DND-41 (cell line): ENCODE data around the gene PPP1R13B.

Experiments used
- ATAC-seq: fragments of 200-7000 bp; cut with Tn5 transposase; 3 replicates; pipeline ENCODE4 v1.9.1; 2021; ENCODE audit warnings: low read depth; ENCODE audit not compliant: insufficient read depth
- DNase-seq: peaks from one replicate; pipeline ENCODE4 v3.0.0-alpha.2; 2020
- H2AFZ ChIP-seq: 2 replicates; pipeline ENCODE4 v1.6.0; 2012; ENCODE audit warnings: low read depth, low read length
- H3K27ac ChIP-seq: 2 replicates; pipeline ENCODE4 v1.5.1; 2012; ENCODE audit warnings: low read length, inconsistent platforms
- H3K27me3 ChIP-seq: fragments of 200-600 bp; sonication (generic); 2 replicates; pipeline ENCODE4 v1.6.0; 2012; ENCODE audit warnings: low read length, mild to moderate bottlenecking, inconsistent platforms; ENCODE audit not compliant: insufficient read depth, poor library complexity
- H3K36me3 ChIP-seq: 2 replicates; pipeline ENCODE4 v1.5.1; 2012; ENCODE audit warnings: low read length, inconsistent platforms; ENCODE audit not compliant: insufficient read depth
- H3K4me1 ChIP-seq: 2 replicates; pipeline ENCODE4 v1.5.1; 2012; ENCODE audit warnings: mild to moderate bottlenecking, low read length; ENCODE audit not compliant: insufficient read depth
- H3K4me2 ChIP-seq: 2 replicates; pipeline ENCODE4 v1.6.0; 2012; ENCODE audit warnings: mild to moderate bottlenecking, moderate library complexity, low read length, inconsistent platforms; ENCODE audit not compliant: insufficient read depth
- H3K4me3 ChIP-seq, 2 experiments: fragments of 200-600 bp in 1 of 2; shearing (Covaris generic) in 1 of 2; 2 replicates each; pipeline ENCODE4 v1.5.1; 2012 to 2016; ENCODE audit warnings: inconsistent platforms in 2 of 2, low read length in 2 of 2, mild to moderate bottlenecking in 2 of 2, low read depth in 1 of 2, moderate library complexity in 1 of 2
- H3K79me2 ChIP-seq: 2 replicates; pipeline ENCODE4 v1.6.0; 2012; ENCODE audit warnings: low read length, inconsistent platforms; ENCODE audit not compliant: insufficient read depth
- H3K9ac ChIP-seq: 2 replicates; pipeline ENCODE4 v1.6.0; 2012; ENCODE audit warnings: low read depth, mild to moderate bottlenecking, inconsistent platforms, low read length, moderate library complexity
- H3K9me3 ChIP-seq: 2 replicates; pipeline ENCODE4 v1.5.1; 2012; ENCODE audit warnings: low read length, moderate library complexity, mild to moderate bottlenecking, inconsistent platforms; ENCODE audit not compliant: insufficient read depth, severe bottlenecking
- H4K20me1 ChIP-seq: 2 replicates; pipeline ENCODE4 v1.6.0; 2012; ENCODE audit warnings: low read length; ENCODE audit not compliant: insufficient read depth
- EZH2 ChIP-seq: IDR thresholded peaks from 3 replicates; pipeline ENCODE4 v1.6.1; 2012; ENCODE audit warnings: borderline replicate concordance, low read depth, mild to moderate bottlenecking, moderate library complexity, low read length, inconsistent platforms; ENCODE audit not compliant: severe bottlenecking
- TF ChIP-seq, protein P1 (sequence below): IDR thresholded peaks from 2 replicates; pipeline ENCODE4 v1.5.1; 2012; ENCODE audit warnings: borderline replicate concordance, low read length, moderate library complexity, mild to moderate bottlenecking; ENCODE audit not compliant: poor library complexity, severe bottlenecking; ENCODE audit errors: extremely low read depth

The PPP1R13B gene

DNA sequence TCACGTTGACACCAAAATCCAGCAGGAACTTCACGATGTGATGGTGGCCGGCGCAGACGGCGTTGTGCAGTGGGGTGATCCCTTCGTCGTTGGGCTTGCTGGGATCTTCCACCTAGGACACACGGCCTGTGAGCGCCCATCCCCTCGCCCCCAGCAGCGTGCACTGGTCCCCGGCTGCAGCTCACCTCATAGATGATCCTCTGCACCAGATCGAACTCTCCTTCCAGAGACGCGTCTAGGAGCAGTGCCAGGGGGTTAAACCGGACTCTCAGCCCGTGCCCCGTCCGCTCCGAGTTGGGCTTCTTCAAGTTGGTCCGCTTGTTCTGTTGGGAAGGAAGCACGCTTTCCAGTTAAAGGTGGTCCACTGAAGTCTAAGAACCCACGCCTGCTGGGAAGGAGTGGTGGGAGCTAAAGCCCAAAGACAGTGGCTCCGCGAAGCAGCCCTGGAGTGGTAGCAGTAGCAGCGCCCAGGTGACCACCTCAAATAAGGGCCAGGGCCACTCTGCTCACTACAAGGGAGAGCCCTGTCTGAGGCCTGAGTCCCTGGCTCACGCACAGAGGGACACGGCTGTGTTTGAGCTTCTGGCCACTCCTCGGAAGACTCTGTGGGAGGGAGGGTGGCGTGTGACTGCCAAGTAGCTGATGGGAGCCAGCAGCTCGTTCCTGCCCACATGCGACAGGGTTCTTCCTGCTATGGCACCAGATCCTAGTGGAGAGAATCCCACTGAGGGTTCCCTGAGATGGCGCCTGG is 108.5 kb downstream of the PPP1R13B start:
- H2AFZ ChIP-seq, result no peak overlapping the region

DNA sequence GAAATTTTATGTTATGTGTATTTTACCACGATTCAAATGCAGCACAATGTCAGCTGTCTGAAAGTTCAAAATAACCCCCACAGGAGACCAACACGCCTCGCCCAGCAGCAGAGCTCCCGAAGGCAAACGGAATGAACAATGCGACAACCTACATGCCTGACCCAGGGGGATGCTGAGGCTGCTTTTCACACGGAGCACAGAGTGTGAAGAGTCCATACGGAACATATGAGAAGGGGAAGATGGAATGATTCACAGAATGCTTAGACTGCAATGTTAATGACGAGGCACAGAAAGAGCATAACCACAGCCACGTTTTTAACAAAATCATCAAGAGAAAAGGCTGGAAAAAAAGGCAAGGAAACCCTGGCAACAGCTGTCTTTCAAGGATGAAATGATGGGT is 109.2 kb downstream of the PPP1R13B start:
- no peak overlapping the region for H3K9ac ChIP-seq
- H3K4me3 ChIP-seq, result no peak overlapping the region
- ATAC-seq (no peak), DNase-seq (no peak)
- H3K9me3 ChIP-seq, result no peaks in the 10 kb centered on the region
- no peaks in the 10 kb centered on the region for H3K79me2 ChIP-seq
- H3K27me3 ChIP-seq, result no peaks in the 10 kb centered on the region
- no peak overlapping the region for H2AFZ ChIP-seq
- TF ChIP-seq EZH2, result no peak
- TF ChIP-seq, protein P1, sequence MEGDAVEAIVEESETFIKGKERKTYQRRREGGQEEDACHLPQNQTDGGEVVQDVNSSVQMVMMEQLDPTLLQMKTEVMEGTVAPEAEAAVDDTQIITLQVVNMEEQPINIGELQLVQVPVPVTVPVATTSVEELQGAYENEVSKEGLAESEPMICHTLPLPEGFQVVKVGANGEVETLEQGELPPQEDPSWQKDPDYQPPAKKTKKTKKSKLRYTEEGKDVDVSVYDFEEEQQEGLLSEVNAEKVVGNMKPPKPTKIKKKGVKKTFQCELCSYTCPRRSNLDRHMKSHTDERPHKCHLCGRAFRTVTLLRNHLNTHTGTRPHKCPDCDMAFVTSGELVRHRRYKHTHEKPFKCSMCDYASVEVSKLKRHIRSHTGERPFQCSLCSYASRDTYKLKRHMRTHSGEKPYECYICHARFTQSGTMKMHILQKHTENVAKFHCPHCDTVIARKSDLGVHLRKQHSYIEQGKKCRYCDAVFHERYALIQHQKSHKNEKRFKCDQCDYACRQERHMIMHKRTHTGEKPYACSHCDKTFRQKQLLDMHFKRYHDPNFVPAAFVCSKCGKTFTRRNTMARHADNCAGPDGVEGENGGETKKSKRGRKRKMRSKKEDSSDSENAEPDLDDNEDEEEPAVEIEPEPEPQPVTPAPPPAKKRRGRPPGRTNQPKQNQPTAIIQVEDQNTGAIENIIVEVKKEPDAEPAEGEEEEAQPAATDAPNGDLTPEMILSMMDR, result no peak
- no peak overlapping the region for H3K4me2 ChIP-seq
- H3K36me3 ChIP-seq, result peaks cover 4% of the 10 kb centered on the region; the same call in 1 of the 2 replicates
- no peak overlapping the region for H3K27ac ChIP-seq
- H4K20me1 ChIP-seq, result no peaks in the 10 kb centered on the region
- no peaks in the 10 kb centered on the region for H3K4me1 ChIP-seq

More for the DNA sequence above, 108.5 kb downstream of the PPP1R13B start:
- Histone ChIP-seq H3K27me3 (no peaks in the 10 kb centered on the region), H3K4me2 (no peak overlapping the region), H3K79me2 (no peaks in the 10 kb centered on the region), H3K4me3 (no peak overlapping the region), H3K27ac (no peak overlapping the region), H3K9ac (no peak overlapping the region), H3K9me3 (no peaks in the 10 kb centered on the region), H4K20me1 (no peaks in the 10 kb centered on the region), H3K4me1 (no peaks in the 10 kb centered on the region), H3K36me3 (no peaks in the 10 kb centered on the region)
- no peak for ATAC-seq
- DNase-seq, result no peak
- no peak for TF ChIP-seq EZH2
- TF ChIP-seq, protein P1, result no peak

DNA sequence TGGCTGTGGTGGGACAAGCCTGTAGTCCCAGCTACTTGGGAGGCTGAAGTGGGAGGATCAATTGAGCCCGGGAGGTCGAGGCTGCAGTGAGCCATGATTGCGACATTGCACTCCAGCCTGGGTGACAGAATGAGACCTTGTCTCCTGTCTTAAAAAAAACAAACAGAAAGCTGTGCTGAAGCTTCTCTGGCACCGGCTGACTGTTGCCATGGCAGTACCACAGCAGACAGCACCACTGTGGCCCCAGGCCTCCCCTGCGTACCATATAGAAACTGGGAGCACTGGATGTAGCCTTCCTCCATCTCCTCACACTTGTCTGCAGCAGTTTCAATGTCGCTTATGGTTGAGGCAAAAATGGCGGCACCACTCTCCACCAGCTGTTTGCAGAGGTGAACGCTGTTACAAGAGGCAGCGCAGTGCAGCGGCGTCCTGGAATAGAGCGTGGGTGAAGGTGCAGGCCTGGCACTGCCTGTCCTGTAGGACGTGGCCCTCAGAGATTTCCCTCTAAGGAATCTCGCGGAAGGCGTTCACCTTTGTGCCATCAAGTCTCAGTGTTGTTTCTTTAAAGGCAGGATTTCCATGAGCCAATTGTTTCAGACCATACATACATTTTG is 109.8 kb downstream of the PPP1R13B start:
- Histone ChIP-seq H3K27ac (no peak overlapping the region), H3K79me2 (no peaks in the 10 kb centered on the region)

More for the DNA sequence above, 109.8 kb downstream of the PPP1R13B start:
- Histone ChIP-seq H3K4me2 (no peak overlapping the region), H3K9ac (no peak overlapping the region), H3K4me3 (no peak overlapping the region), H3K27me3 (no peaks in the 10 kb centered on the region), H3K36me3 (peaks cover 9% of the 10 kb centered on the region), H4K20me1 (no peaks in the 10 kb centered on the region), H3K9me3 (no peaks in the 10 kb centered on the region), H3K4me1 (no peaks in the 10 kb centered on the region), H2AFZ (no peak overlapping the region)
- DNase-seq, result no peak
- ATAC-seq, result no peak
- no peak for TF ChIP-seq EZH2
- TF ChIP-seq, protein P1, result no peak
